ENCODE data around the gene PHLDA1.
"Not testable (repeated sequence)": the region's sequence is repeated elsewhere in the genome, so short reads cannot be mapped to it uniquely, and the experiment has no call there.

Gene PHLDA1

GRCh38 chr12:75986001-75986746 lies 45.4 kb downstream of the PHLDA1 start:
- Histone ChIP-seq H3K9me3 (ENCODE audit: control insufficient read depth, low read length) (no peaks in the 10 kb centered on the region), H3K4me3 (ENCODE audit: insufficient read depth, low read depth, low read length) (no peak overlapping the region), H3K27me3 (ENCODE audit: control insufficient read depth, insufficient read depth, low read length, poor library complexity, severe bottlenecking) (no peaks in the 10 kb centered on the region), H3K36me3 (ENCODE audit: control insufficient read depth, insufficient read depth, low read length) (no peaks in the 10 kb centered on the region), H3K4me1 (ENCODE audit: control insufficient read depth, insufficient read depth, low read length) (no peaks in the 10 kb centered on the region), H3K27ac (ENCODE audit: insufficient read depth, low read depth, low read length, poor library complexity, severe bottlenecking) (no peak overlapping the region)
- 77 to 80% methylated on average over 8 to 9 of the region's 9 CpGs for WGBS, 2 experiments

GRCh38 chr12:75985566-75985965 lies 46.0 kb downstream of the PHLDA1 start:
- no peaks in the 10 kb centered on the region for H3K9me3 ChIP-seq (ENCODE audit: control insufficient read depth, low read length)
- WGBS, 2 experiments, result 94% methylated on average over 5 of the region's 5 CpGs
- H3K27ac ChIP-seq (ENCODE audit: insufficient read depth, low read depth, low read length, poor library complexity, severe bottlenecking), result no peak overlapping the region
- H3K4me3 ChIP-seq (ENCODE audit: insufficient read depth, low read depth, low read length), result no peak overlapping the region
- no peaks in the 10 kb centered on the region for H3K4me1 ChIP-seq (ENCODE audit: control insufficient read depth, insufficient read depth, low read length)
- no peaks in the 10 kb centered on the region for H3K27me3 ChIP-seq (ENCODE audit: control insufficient read depth, insufficient read depth, low read length, poor library complexity, severe bottlenecking)
- H3K36me3 ChIP-seq (ENCODE audit: control insufficient read depth, insufficient read depth, low read length), result no peaks in the 10 kb centered on the region

GRCh38 chr12:75984577-75985182 lies 46.9 kb downstream of the PHLDA1 start:
- H3K27me3 ChIP-seq (ENCODE audit: control insufficient read depth, insufficient read depth, low read length, poor library complexity, severe bottlenecking), result no peaks in the 10 kb centered on the region
- H3K9me3 ChIP-seq (ENCODE audit: control insufficient read depth, low read length), result no peaks in the 10 kb centered on the region
- H3K27ac ChIP-seq (ENCODE audit: insufficient read depth, low read depth, low read length, poor library complexity, severe bottlenecking), result no peak overlapping the region
- 90% methylated on average over 7 of the region's 7 CpGs for WGBS, 2 experiments
- no peaks in the 10 kb centered on the region for H3K4me1 ChIP-seq (ENCODE audit: control insufficient read depth, insufficient read depth, low read length)
- no peak overlapping the region for H3K4me3 ChIP-seq (ENCODE audit: insufficient read depth, low read depth, low read length)
- H3K36me3 ChIP-seq (ENCODE audit: control insufficient read depth, insufficient read depth, low read length), result no peaks in the 10 kb centered on the region

GRCh38 chr12:75983851-75984250 lies 47.7 kb downstream of the PHLDA1 start:
- not testable (repeated sequence) for H3K27me3 ChIP-seq (ENCODE audit: control insufficient read depth, insufficient read depth, low read length, poor library complexity, severe bottlenecking); H3K4me1 ChIP-seq (ENCODE audit: control insufficient read depth, insufficient read depth, low read length); H3K9me3 ChIP-seq (ENCODE audit: control insufficient read depth, low read length); H3K27ac ChIP-seq (ENCODE audit: insufficient read depth, low read depth, low read length, poor library complexity, severe bottlenecking); H3K4me3 ChIP-seq (ENCODE audit: insufficient read depth, low read depth, low read length); H3K36me3 ChIP-seq (ENCODE audit: control insufficient read depth, insufficient read depth, low read length)
- 85 to 91% methylated on average over 4 of the region's 4 CpGs for WGBS, 2 experiments

- Histone ChIP-seq H3K27ac (ENCODE audit: insufficient read depth, low read depth, low read length, poor library complexity, severe bottlenecking) (no peak overlapping the region), H3K4me1 (ENCODE audit: control insufficient read depth, insufficient read depth, low read length) (peaks cover 2% of the 10 kb centered on the region), H3K27me3 (ENCODE audit: control insufficient read depth, insufficient read depth, low read length, poor library complexity, severe bottlenecking) (no peaks in the 10 kb centered on the region), H3K36me3 (ENCODE audit: control insufficient read depth, insufficient read depth, low read length) (no peaks in the 10 kb centered on the region), H3K9me3 (ENCODE audit: control insufficient read depth, low read length) (no peaks in the 10 kb centered on the region), H3K4me3 (ENCODE audit: insufficient read depth, low read depth, low read length) (no peak overlapping the region)
- 91 to 92% methylated on average over 5 of the region's 5 CpGs for WGBS, 2 experiments
Observed at GRCh38 chr12:75982979-75983660, 48.5 kb downstream of the PHLDA1 start.

GRCh38 chr12:75982169-75982564 lies 49.4 kb downstream of the PHLDA1 start:
- 88% methylated on average over 8 of the region's 8 CpGs for WGBS, 2 experiments
- Histone ChIP-seq H3K4me1 (ENCODE audit: control insufficient read depth, insufficient read depth, low read length) (peaks cover 5% of the 10 kb centered on the region), H3K36me3 (ENCODE audit: control insufficient read depth, insufficient read depth, low read length) (no peaks in the 10 kb centered on the region), H3K4me3 (ENCODE audit: insufficient read depth, low read depth, low read length) (no peak overlapping the region), H3K9me3 (ENCODE audit: control insufficient read depth, low read length) (no peaks in the 10 kb centered on the region), H3K27ac (ENCODE audit: insufficient read depth, low read depth, low read length, poor library complexity, severe bottlenecking) (no peak overlapping the region), H3K27me3 (ENCODE audit: control insufficient read depth, insufficient read depth, low read length, poor library complexity, severe bottlenecking) (no peaks in the 10 kb centered on the region)

- no peaks in the 10 kb centered on the region for H3K27me3 ChIP-seq (ENCODE audit: control insufficient read depth, insufficient read depth, low read length, poor library complexity, severe bottlenecking)
- H3K36me3 ChIP-seq (ENCODE audit: control insufficient read depth, insufficient read depth, low read length), result no peaks in the 10 kb centered on the region
- H3K27ac ChIP-seq (ENCODE audit: insufficient read depth, low read depth, low read length, poor library complexity, severe bottlenecking), result no peak overlapping the region
- H3K4me1 ChIP-seq (ENCODE audit: control insufficient read depth, insufficient read depth, low read length), result peaks cover 5% of the 10 kb centered on the region
- whole genome bisulfite sequencing, 2 experiments, result 89 to 96% methylated on average over 7 to 8 of the region's 10 CpGs
- no peak overlapping the region for H3K4me3 ChIP-seq (ENCODE audit: insufficient read depth, low read depth, low read length)
- H3K9me3 ChIP-seq (ENCODE audit: control insufficient read depth, low read length), result no peaks in the 10 kb centered on the region
Observed at GRCh38 chr12:75981247-75982168, 50.1 kb downstream of the PHLDA1 start.

- no peaks in the 10 kb centered on the region for H3K9me3 ChIP-seq (ENCODE audit: control insufficient read depth, low read length)
- no peak overlapping the region for H3K27ac ChIP-seq (ENCODE audit: insufficient read depth, low read depth, low read length, poor library complexity, severe bottlenecking)
- H3K36me3 ChIP-seq (ENCODE audit: control insufficient read depth, insufficient read depth, low read length), result no peaks in the 10 kb centered on the region
- 79 to 90% methylated on average over 2 of the region's 2 CpGs for WGBS, 2 experiments
- peaks cover 8% of the 10 kb centered on the region for H3K4me1 ChIP-seq (ENCODE audit: control insufficient read depth, insufficient read depth, low read length)
- H3K4me3 ChIP-seq (ENCODE audit: insufficient read depth, low read depth, low read length), result no peak overlapping the region
- no peaks in the 10 kb centered on the region for H3K27me3 ChIP-seq (ENCODE audit: control insufficient read depth, insufficient read depth, low read length, poor library complexity, severe bottlenecking)
Observed at GRCh38 chr12:75979181-75979580, 52.4 kb downstream of the PHLDA1 start.

- WGBS, 2 experiments, result 96 to 97% methylated on average over 3 of the region's 3 CpGs
- Histone ChIP-seq H3K36me3 (ENCODE audit: control insufficient read depth, insufficient read depth, low read length) (no peaks in the 10 kb centered on the region), H3K27ac (ENCODE audit: insufficient read depth, low read depth, low read length, poor library complexity, severe bottlenecking) (no peak overlapping the region), H3K27me3 (ENCODE audit: control insufficient read depth, insufficient read depth, low read length, poor library complexity, severe bottlenecking) (no peaks in the 10 kb centered on the region), H3K9me3 (ENCODE audit: control insufficient read depth, low read length) (no peaks in the 10 kb centered on the region), H3K4me3 (ENCODE audit: insufficient read depth, low read depth, low read length) (no peak overlapping the region), H3K4me1 (ENCODE audit: control insufficient read depth, insufficient read depth, low read length) (peaks cover 8% of the 10 kb centered on the region)
Observed at GRCh38 chr12:75978677-75979076, 52.9 kb downstream of the PHLDA1 start.
